Ovary (tissue), 9 donors: ENCODE results near the gene MEGF10. TPM values are rescaled to one million over a fixed set of nuclear protein-coding genes. Genes with fewer than 3 reads are reported as not detected.

ENCODE experiments used
- DNase-seq, 5 donors: peaks; one replicate each; pipeline ENCODE4 v3.0.0-alpha.2; 2019 to 2020
- H3K27ac ChIP-seq, 2 donors: fragments of 200-600 bp; one replicate each; pipeline versions ENCODE4 v1.5.1 to v1.8.0; 2019 to 2022
- H3K27me3 ChIP-seq: fragments of 200-600 bp; one replicate; pipeline ENCODE4 v1.8.0; 2022
- H3K36me3 ChIP-seq: fragments of 200-600 bp; sonication (generic); one replicate; pipeline ENCODE4 v1.5.1; 2019
- H3K4me1 ChIP-seq: one replicate; pipeline ENCODE4 v1.8.1; 2013; ENCODE audit warnings: mild to moderate bottlenecking, moderate library complexity; ENCODE audit not compliant: insufficient read depth
- H3K4me3 ChIP-seq: fragments of 200-600 bp; sonication (generic); one replicate; pipeline ENCODE4 v1.5.1; 2017
- H3K9me3 ChIP-seq, 2 donors: fragments of 200-600 bp in 1 of 2; sonication (generic) in 1 of 2; one replicate each; pipeline versions ENCODE4 v1.5.1 to v1.8.1; 2013 to 2019; ENCODE audit warnings: mild to moderate bottlenecking in 1 of 2, moderate library complexity in 1 of 2
- CTCF ChIP-seq, 3 donors: fragments of 450-650 bp in 2 of 3; fragments of 200-600 bp in 1 of 3; IDR thresholded peaks; one replicate each; pipeline versions ENCODE4 v1.5.1 to v1.8.0; 2016 to 2022; ENCODE audit warnings: antibody characterized with exemption in 3 of 3, mild to moderate bottlenecking in 1 of 3
- EP300 ChIP-seq: sonication (generic); formaldehyde crosslinking; IDR thresholded peaks from one replicate; pipeline ENCODE4 v1.6.1; 2017; ENCODE audit warnings: antibody characterized with exemption
- POLR2A ChIP-seq: fragments of 450-650 bp; IDR thresholded peaks from one replicate; pipeline ENCODE4 v1.6.1; 2017; ENCODE audit warnings: antibody characterized with exemption, mild to moderate bottlenecking, moderate library complexity
- WGBS, 3 donors: extraction: QIAGEN DNeasy Blood & Tissue Kit in 1 of 3; methylation state at CpG; one replicate each; pipeline versions ENCODE4 v1.1.5 to v1.1.7; 2013 to 2017; 5-methylcytosine and 5-hydroxymethylcytosine counted together
- intact Hi-C, 4 donors: fragments of 100-400 bp; cut with DNase I; formaldehyde crosslinking; loops; one replicate each; pipeline versions ENCODE4 v1.11.0 to v1.15.1; 2022 to 2023
- polyA plus RNA-seq, 2 donors: library from polyadenylated mRNA; stranded (reverse); fragments of 200-250 nt in 1 of 2; fragments of 350-450 nt in 1 of 2; fragmentation: Illumina TruSeq in 1 of 2; extraction: RNeasy Lipid Tissue Mini Kit (QIAGEN cat#74804) in 1 of 2; gene quantifications; one replicate each; pipeline ENCODE4 v1.2.3, GENCODE V29; 2013 to 2014
- total RNA-seq, 7 donors: library from RNA; depleted of rRNA in 2 of 7; stranded (reverse); fragments of >200 nt in 2 of 7; fragmentation: NEBNext Ultra II Directional in 3 of 7; extraction: Animal tissue kit (Norgen Biotek cat#: 25700) in 3 of 7; gene quantifications; one replicate each; pipeline versions ENCODE4 v1.1.0 to v1.2.4, GENCODE V29; 2016 to 2023
- donor health status: DM: no; HTN: no; CAD: no; lungs with moderate emphysema.
- donor health status: DM: no; HTN: no; CAD: no.
- donor health status: Bipolar disorder and iron deficiency.
- donor health status: DM: yes; HTN: yes; CAD: no.
- donor health status: DM: no; HTN: no; CAD: no.
- donor health status: DM: yes; HTN: yes; CAD: no.

MEGF10 gene
- total and polyA plus RNA-seq, 9 donors: 0.10 to 1.2 (median 0.51) TPM; not detected in 1

GRCh38 chr5:127433526-127433925 lies 142.9 kb downstream of the MEGF10 start:
- H3K4me1 ChIP-seq: no peaks in the 10 kb centered on the region
- H3K4me3 ChIP-seq: no peak overlapping the region
- no peak for TF ChIP-seq CTCF (IDR thresholded peaks at IDR 0.05)
- no peak for TF ChIP-seq POLR2A
- no peak for TF ChIP-seq EP300
- DNase-seq: no peak
- intact Hi-C loops: no loop called here
- H3K9me3 ChIP-seq: no peaks in the 10 kb centered on the region
- no peaks in the 10 kb centered on the region for H3K36me3 ChIP-seq
- WGBS, 3 donors: 83 to 91% (median 85%) methylated on average over 2 of the region's 2 CpGs
- no peaks in the 10 kb centered on the region for H3K27me3 ChIP-seq
- no peak overlapping the region for H3K27ac ChIP-seq

GRCh38 chr5:127434588-127434987 lies 144.0 kb downstream of the MEGF10 start:
- intact Hi-C loops: no loop called here
- no peak for DNase-seq
- 90 to 97% (median 94%) methylated on average over 12 of the region's 12 CpGs for WGBS, 3 donors
- TF ChIP-seq EP300 (no peak), POLR2A (no peak), CTCF (IDR thresholded peaks at IDR 0.05) (no peak)
- Histone ChIP-seq H3K27me3 (no peaks in the 10 kb centered on the region), H3K4me3 (no peak overlapping the region), H3K9me3 (no peaks in the 10 kb centered on the region), H3K27ac (no peak overlapping the region), H3K4me1 (no peaks in the 10 kb centered on the region), H3K36me3 (no peaks in the 10 kb centered on the region)

GRCh38 chr5:127435821-127436220 lies 145.2 kb downstream of the MEGF10 start:
- WGBS, 3 donors: 93 to 99% (median 96%) methylated on average over 2 of the region's 2 CpGs
- DNase-seq: no peak
- Histone ChIP-seq H3K9me3 (no peaks in the 10 kb centered on the region), H3K27ac (no peak overlapping the region), H3K4me3 (no peak overlapping the region), H3K27me3 (no peaks in the 10 kb centered on the region), H3K4me1 (no peaks in the 10 kb centered on the region), H3K36me3 (no peaks in the 10 kb centered on the region)
- TF ChIP-seq POLR2A (no peak), EP300 (no peak), CTCF (IDR thresholded peaks at IDR 0.05) (no peak)
- intact Hi-C loops: no loop called here

GRCh38 chr5:127439644-127440043 lies 149.0 kb downstream of the MEGF10 start:
- intact Hi-C loops: no loop called here
- Histone ChIP-seq H3K9me3 (no peaks in the 10 kb centered on the region), H3K4me1 (no peaks in the 10 kb centered on the region), H3K36me3 (no peaks in the 10 kb centered on the region), H3K27ac (no peak overlapping the region), H3K27me3 (no peaks in the 10 kb centered on the region), H3K4me3 (no peak overlapping the region)
- no peak for TF ChIP-seq EP300
- no peak for TF ChIP-seq POLR2A
- no peak for TF ChIP-seq CTCF (IDR thresholded peaks at IDR 0.05)
- WGBS, 3 donors: 78 to 86% (median 78%) methylated on average over 4 of the region's 4 CpGs
- no peak for DNase-seq

- Histone ChIP-seq H3K4me3 (no peak overlapping the region), H3K27ac (no peak overlapping the region), H3K27me3 (no peaks in the 10 kb centered on the region), H3K9me3 (no peaks in the 10 kb centered on the region), H3K36me3 (no peaks in the 10 kb centered on the region), H3K4me1 (no peaks in the 10 kb centered on the region)
- intact Hi-C loops: no loop called here
- DNase-seq: no peak
- TF ChIP-seq EP300: no peak
- TF ChIP-seq CTCF (IDR thresholded peaks at IDR 0.05): no peak
- no peak for TF ChIP-seq POLR2A
- WGBS, 3 donors: 84 to 86% (median 84%) methylated on average over 7 of the region's 7 CpGs
These were observed 150.2 kb downstream of the MEGF10 start for GRCh38 chr5:127440831-127441230.
